GM19397 (cell line): ENCODE data around the gene GMDS.

Experiments
- ATAC-seq: cut with Tn5 transposase; IDR thresholded peaks from one replicate; pipeline ENCODE4 v1.9.1; 2021; ENCODE audit warnings: mild to moderate bottlenecking, moderate library complexity; ENCODE audit not compliant: unreplicated experiment

Gene GMDS

DNA sequence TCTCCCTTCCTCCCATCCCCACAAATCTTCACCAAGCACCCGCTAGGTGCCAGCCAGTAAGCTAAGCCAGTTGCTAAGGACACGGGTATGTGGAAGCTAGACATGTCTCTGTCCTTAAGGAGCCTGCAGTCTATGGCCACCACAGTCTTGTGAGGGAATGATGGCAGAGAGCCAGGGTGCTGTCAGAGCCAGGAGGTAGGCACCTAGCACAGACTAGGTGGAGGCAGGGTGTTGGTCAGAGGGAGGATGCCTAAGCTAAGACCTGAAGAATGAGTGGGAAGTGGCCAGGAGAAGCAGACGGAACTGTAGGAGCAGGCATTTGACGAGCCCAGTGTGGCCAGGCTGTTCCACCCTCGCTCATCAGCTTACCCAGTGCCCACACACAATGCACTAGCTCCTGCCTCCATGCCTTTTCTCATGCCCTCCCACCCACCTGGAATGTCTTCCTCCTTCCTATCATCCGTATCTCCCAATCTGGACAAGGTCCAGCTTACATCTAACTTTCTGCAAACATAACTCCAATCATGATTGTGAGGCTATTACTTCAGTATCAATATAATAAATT, 510.1 kb downstream of the GMDS start:
- no peak for ATAC-seq

DNA sequence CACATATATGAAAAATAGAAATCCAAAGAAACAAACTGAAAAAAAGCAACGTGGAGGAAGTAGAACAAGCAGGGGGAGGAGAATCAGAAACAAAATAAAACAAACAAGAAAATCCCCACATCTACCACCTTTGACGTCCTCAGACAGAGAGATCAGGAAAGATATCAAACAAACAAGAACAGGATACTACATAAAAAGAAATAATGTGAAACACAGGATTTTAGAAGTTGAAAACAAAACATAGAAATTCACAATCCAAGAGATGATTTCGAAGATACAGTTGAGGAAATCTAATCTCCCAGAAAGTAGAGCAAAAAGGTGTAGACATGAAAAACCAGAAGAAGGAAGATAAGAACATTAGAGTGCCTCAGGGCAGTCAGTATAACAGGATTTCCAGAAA, 514.5 kb downstream of the GMDS start:
- no peak for ATAC-seq

GRCh38 chr6:1729750-1730140, 515.7 kb downstream of the GMDS start:
- no peak for ATAC-seq

GRCh38 chr6:1729133-1729749, 516.2 kb downstream of the GMDS start:
- no peak for ATAC-seq

GRCh38 chr6:1726341-1726768, 519.0 kb downstream of the GMDS start:
- no peak for ATAC-seq

DNA sequence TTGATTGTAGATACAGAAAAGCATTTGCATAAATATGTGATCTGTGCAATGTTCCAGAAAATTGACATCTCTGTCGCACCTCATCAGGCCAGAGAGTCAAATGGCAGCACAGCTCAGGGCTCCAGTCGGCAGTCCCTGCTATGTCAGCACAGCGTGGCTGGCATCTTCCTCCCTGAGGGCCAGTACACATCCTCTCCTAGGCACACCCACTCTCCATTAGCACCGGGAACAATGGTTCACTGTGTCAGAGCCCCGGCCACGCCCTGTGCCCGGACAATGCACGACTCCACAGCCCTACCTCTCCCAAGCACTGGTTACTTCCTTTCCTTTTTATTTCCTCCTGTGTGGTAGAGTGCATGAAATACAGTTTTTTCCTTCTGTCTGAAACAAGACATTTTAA, 520.8 kb downstream of the GMDS start:
- ATAC-seq, result no peak

- ATAC-seq, result no peak
These were observed 521.3 kb downstream of the GMDS start for GRCh38 chr6:1724124-1724523.

DNA sequence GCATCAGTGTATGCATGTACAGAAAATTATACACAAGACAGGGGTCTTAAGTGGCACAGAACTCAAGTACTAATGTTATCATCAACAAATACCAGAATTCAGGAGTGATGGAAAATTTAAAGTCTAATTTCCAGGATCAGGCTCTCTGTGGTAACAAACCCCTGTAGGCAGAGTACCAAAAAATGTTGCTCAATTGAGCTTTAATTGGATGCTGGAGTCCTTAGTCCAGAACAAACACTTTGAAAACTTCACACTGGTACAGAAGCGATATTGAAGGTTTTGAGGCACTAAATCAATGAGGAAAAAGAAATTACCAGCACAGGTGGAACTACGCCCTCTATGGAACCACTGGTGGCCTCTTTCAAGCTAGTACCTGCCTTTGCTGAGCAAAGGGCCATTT, 522.6 kb downstream of the GMDS start:
- ATAC-seq, result no peak

DNA sequence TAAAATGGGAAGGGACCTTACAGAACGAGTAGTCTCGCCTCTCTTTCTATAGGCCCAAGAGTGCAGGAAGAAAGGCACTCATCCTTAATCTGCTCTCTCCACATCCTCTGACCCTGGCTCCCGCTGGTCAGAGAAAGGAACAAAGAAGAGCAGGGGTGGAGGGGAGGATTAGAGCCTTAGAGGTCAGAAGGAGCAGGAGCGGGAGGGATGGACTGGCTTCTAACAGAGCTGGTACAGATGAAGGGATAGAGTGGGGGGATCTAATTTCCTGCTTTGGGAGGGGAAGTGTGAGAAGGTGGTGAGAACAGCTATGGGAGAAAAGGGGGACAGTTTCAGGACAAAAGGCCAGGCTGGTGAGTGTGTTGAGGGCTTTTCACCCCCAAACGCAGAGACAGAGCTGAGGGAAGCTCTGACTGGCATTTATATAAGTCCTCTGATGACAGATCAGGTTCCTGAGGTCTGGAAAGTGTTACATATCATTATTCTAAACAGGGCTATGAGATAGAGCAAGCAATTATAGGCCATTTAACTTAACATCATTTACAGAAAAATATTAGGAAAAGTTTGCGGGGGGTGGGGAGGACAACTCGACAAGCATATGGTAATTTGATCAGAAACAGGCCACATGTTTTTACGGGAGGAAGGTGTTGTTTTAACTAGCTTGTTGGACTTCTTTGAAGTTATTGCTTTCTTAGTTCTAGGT, 524.6 kb downstream of the GMDS start:
- ATAC-seq, result no peak

GRCh38 chr6:1719922-1720321, 525.5 kb downstream of the GMDS start:
- ATAC-seq, result no peak

DNA sequence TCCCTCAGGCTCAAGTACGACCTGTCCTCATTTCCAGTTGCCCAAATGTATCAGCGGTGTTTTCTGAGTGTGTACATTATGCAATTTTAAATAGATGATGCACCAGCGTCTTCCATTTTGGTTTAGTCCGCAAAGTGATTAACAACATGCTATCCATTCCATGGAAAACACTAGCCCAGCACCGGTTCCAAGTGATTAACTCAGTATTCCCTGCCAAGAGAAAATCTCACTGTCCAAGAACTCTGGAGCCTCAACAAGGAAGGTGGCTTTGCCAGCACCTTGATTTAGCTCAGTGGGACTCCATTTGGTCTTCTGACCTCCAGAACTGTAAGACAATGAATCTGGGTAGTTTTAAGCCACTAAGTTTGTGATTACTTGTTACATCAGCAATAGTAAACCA, 528.5 kb downstream of the GMDS start:
- no peak for ATAC-seq

DNA sequence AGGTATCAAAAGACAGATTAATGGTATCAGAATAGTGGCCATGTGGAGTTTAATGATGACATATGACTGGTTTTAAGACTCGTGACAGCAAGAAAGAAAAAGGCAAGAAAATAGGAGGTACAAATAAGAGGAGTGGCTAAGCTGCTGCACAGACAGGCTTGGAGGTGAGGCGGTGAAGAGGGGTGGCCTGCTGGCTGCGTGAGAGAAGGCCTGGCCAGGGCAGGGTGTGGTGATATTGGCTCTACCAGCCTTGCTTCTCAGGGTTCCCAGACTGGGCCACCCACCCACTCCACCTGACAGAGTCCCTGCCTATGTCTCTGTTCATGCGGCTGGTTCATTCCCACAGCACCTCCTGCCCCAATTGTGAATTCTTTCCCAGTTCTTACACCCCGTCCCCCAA, 529.0 kb downstream of the GMDS start:
- ATAC-seq, result no peak

DNA sequence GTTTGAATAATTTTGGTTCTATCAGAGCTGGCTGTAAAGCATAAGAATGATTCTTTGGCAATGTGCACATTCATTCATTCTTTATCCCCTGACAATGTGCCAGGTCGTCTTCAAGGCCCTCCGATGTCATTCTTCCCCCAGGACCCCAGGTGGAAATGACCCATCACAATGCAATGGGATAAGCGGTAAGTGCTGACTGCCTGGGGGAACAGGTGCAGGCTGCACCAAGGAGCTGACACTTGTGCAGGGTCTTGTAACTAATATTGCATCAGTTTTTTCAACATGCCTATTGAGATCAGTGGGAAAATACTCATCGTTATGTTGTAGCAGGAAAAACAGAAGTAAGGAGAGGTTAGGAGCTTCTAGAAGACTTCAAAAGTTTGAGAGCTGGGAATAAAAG, 530.1 kb downstream of the GMDS start:
- ATAC-seq, result no peak

DNA sequence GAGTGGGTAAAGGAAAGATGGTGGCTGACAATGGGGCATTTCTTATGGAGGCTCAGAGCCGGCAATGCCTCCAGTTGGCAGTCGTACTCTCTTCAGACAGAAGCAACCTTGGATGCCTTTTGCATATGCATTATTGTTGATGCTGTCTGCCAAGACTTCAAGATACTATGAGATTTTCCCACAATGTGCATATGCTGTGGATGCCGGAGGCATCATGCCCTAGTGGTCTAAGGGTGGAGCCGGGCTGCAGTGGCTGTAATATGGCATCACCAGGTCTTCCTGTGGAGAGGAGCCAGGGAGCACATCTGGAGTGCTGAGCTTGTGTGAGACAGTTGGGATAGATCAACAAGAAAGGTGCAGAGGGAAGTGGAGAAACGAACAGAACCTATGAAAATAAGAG, 530.8 kb downstream of the GMDS start:
- no peak for ATAC-seq

- ATAC-seq, result no peak
These were observed 532.3 kb downstream of the GMDS start for GRCh38 chr6:1713016-1713600.

- ATAC-seq, result no peak
These were observed 533.0 kb downstream of the GMDS start for GRCh38 chr6:1712451-1712850.

DNA sequence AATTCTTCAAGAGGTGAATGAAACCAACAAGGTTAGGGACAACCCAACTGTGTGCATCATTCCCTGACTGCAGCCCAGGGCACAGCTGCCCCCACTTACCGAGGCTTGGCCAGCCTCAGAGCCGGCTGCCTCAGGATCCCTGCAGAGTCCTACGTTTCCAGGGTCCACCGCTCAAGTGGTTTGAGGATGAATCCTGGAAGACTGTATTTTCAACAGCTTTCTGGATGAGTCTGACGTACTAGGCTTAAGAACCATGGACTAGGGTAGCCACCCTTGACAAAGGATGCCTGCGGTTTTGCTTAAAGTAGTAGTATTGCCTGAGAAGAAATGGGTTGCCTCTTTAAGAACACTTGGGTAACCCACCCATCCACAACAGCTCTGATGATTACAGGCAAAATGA, 534.3 kb downstream of the GMDS start:
- no peak for ATAC-seq

- no peak for ATAC-seq
These were observed 536.2 kb downstream of the GMDS start for GRCh38 chr6:1709234-1709641.

GRCh38 chr6:1708820-1709219, 536.6 kb downstream of the GMDS start:
- ATAC-seq, result no peak

GRCh38 chr6:1708122-1708521, 537.3 kb downstream of the GMDS start:
- ATAC-seq, result no peak

- ATAC-seq, result no peak
These were observed 539.8 kb downstream of the GMDS start for GRCh38 chr6:1705630-1706029.

GRCh38 chr6:1705183-1705582, 540.2 kb downstream of the GMDS start:
- no peak for ATAC-seq
